Suprapubic skin (tissue), 4 donors: Measurements from ENCODE around the gene ATP6V0E1. TPM values are rescaled to one million over a fixed set of nuclear protein-coding genes. Genes with fewer than 3 reads are reported as not detected.

Experiments used
- DNase-seq, 2 donors: peaks; one replicate each; pipeline ENCODE4 v3.0.0-alpha.2; 2019; ENCODE audit warnings: low spot score in 2 of 2
- H3K27ac ChIP-seq: fragments of 200-600 bp; sonication (generic); one replicate; pipeline ENCODE4 v1.5.1; 2019
- H3K27me3 ChIP-seq: fragments of 200-600 bp; sonication (generic); one replicate; pipeline ENCODE4 v1.5.1; 2019
- H3K36me3 ChIP-seq: fragments of 200-600 bp; sonication (generic); one replicate; pipeline ENCODE4 v1.5.1; 2019
- H3K4me1 ChIP-seq: fragments of 200-600 bp; sonication (generic); one replicate; pipeline ENCODE4 v1.5.1; 2019
- H3K4me3 ChIP-seq: fragments of 200-600 bp; sonication (generic); one replicate; pipeline ENCODE4 v1.5.1; 2019; ENCODE audit warnings: mild to moderate bottlenecking
- H3K9me3 ChIP-seq: fragments of 200-600 bp; sonication (generic); one replicate; pipeline ENCODE4 v1.5.1; 2019
- EP300 ChIP-seq: sonication (generic); formaldehyde crosslinking; IDR thresholded peaks from one replicate; pipeline ENCODE4 v1.6.1; 2017; ENCODE audit warnings: antibody characterized with exemption
- POLR2A ChIP-seq, 2 donors: fragments of 450-650 bp; IDR thresholded peaks; one replicate each; pipeline ENCODE4 v1.6.1; 2017; ENCODE audit warnings: antibody characterized with exemption in 2 of 2, mild to moderate bottlenecking in 2 of 2, moderate library complexity in 2 of 2
- POLR2AphosphoS5 ChIP-seq, 3 donors: sonication (generic); formaldehyde crosslinking; IDR thresholded peaks; one replicate each; pipeline ENCODE4 v1.6.1; 2017; ENCODE audit warnings: antibody characterized with exemption in 3 of 3
- WGBS: methylation state at CpG from one replicate; pipeline ENCODE4 v1.1.5; 2018; 5-methylcytosine and 5-hydroxymethylcytosine counted together
- total RNA-seq, 4 donors: library from RNA; depleted of rRNA; stranded (reverse); fragments of >200 nt; gene quantifications; one replicate each; pipeline ENCODE4 v1.1.0, GENCODE V29; 2016
- TF ChIP-seq, protein P1 (sequence below), 2 donors: fragments of 200-600 bp in 1 of 2; fragments of 450-650 bp in 1 of 2; sonication (generic) in 1 of 2; IDR thresholded peaks; one replicate each; pipeline ENCODE4 v1.5.1; 2016 to 2019; ENCODE audit warnings: antibody characterized with exemption in 2 of 2, mild to moderate bottlenecking in 1 of 2, moderate library complexity in 1 of 2

Gene ATP6V0E1
- total RNA-seq, 4 donors from 2014 or later: 73.7 to 91.3 (median 82.1) TPM

DNA sequence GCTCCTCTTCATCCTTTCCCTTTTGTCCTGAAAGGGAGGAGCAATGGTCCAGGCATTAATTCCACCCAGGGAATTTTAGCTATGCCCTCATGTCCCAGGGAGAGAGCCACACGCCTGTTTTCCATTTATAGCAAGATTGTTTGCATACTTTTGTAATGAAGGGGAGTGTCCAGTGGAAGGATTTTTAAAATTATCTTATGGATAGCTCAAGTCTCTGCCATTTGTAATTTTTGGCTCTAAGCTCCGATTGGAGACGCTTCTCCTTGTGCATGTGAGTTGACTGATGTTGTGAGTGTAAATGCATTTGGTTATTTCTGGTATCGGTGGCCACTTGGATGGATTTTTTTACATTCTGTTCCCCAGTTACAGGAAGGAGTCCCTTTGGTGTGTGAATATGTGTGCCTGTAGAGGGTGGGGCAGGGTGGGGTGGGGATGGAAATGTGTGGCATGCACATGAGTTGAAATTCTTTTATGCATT is 31.5 kb upstream of the ATP6V0E1 start:
- DNase-seq: no peak
- Histone ChIP-seq H3K27ac (no peak overlapping the region), H3K4me3 (no peak overlapping the region), H3K36me3 (peaks cover 7% of the 10 kb centered on the region), H3K9me3 (no peaks in the 10 kb centered on the region), H3K4me1 (peaks cover 4% of the 10 kb centered on the region), H3K27me3 (no peaks in the 10 kb centered on the region)
- TF ChIP-seq POLR2AphosphoS5 (IDR thresholded peaks at IDR 0.05) (no peak), POLR2A (IDR thresholded peaks at IDR 0.05) (no peak), EP300 (no peak)
- TF ChIP-seq, protein P1, sequence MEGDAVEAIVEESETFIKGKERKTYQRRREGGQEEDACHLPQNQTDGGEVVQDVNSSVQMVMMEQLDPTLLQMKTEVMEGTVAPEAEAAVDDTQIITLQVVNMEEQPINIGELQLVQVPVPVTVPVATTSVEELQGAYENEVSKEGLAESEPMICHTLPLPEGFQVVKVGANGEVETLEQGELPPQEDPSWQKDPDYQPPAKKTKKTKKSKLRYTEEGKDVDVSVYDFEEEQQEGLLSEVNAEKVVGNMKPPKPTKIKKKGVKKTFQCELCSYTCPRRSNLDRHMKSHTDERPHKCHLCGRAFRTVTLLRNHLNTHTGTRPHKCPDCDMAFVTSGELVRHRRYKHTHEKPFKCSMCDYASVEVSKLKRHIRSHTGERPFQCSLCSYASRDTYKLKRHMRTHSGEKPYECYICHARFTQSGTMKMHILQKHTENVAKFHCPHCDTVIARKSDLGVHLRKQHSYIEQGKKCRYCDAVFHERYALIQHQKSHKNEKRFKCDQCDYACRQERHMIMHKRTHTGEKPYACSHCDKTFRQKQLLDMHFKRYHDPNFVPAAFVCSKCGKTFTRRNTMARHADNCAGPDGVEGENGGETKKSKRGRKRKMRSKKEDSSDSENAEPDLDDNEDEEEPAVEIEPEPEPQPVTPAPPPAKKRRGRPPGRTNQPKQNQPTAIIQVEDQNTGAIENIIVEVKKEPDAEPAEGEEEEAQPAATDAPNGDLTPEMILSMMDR (IDR thresholded peaks at IDR 0.05): no peak
- 77% methylated on average over 4 of the region's 4 CpGs for WGBS

DNA sequence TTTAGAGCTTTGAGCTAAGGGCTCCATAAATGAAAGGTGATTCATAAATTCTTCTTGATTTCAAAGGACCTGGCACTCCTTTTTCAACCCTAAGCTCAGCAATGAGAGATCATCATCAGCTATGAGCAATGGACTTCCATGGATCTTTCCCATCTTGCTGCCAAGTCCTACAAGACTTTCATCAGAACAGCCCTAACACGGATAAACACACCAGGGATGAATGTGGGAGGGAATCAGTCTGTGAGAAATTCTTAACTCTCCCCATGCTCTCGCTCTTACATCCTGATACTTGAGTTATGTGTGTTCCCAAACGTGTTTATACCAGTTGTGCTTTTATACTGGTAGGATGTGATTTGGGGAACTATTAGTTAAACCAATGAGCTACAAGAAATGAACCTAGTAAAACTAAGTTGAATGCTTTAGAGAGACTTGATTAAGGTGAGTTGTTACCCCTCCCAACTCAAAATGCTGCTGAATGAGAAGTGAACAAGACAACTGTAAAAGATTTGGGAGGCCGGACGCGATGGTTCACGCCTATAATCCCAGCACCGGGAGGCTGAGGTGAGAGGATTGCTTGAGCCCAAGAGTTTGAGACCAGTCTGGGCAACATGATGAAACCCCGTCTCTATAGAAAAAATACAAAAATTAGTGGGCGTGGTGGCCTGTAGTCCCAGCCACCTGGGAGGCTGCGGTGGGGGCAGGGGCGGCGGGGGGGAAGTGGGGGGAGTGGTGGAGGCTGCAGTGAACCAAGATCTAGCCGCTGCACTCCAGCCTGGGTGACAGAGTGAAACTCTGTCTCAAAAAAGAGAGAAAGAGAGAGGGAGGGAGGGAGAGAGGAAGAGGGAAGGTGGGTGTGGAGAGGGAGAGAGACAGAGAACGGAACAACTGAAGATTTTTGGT is 29.5 kb upstream of the ATP6V0E1 start:
- DNase-seq: no peak
- 65% methylated on average over 15 of the region's 15 CpGs for WGBS
- H3K9me3 ChIP-seq: no peaks in the 10 kb centered on the region
- no peak overlapping the region for H3K27ac ChIP-seq
- H3K27me3 ChIP-seq: no peaks in the 10 kb centered on the region
- peaks cover 7% of the 10 kb centered on the region for H3K36me3 ChIP-seq
- no peak overlapping the region for H3K4me3 ChIP-seq
- TF ChIP-seq POLR2AphosphoS5 (IDR thresholded peaks at IDR 0.05): no peak
- TF ChIP-seq, protein P1 (IDR thresholded peaks at IDR 0.05): no peak
- peaks cover 18% of the 10 kb centered on the region for H3K4me1 ChIP-seq

DNA sequence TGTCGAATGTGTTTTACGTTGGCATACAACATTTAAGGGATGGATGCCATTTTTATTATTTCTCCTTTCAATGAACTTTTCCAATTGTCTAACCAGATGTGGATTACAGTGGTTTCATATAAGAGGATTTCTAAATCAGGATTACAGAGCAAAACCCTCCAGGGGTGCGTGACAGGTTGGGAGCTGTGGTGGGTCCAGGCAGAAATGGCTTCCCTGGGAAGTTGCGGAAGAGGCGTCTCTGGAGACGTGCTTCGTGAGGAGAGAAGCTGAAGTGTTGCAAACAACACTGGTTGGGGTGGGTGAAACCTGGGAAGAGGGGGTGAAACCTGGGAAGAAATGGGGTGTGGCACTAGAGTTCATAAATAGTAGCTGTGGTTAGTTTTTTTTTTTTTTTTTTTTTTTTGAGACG is 28.8 kb upstream of the ATP6V0E1 start:
- Histone ChIP-seq H3K27ac (no peak overlapping the region), H3K27me3 (no peaks in the 10 kb centered on the region), H3K4me3 (no peak overlapping the region), H3K36me3 (peaks cover 7% of the 10 kb centered on the region), H3K4me1 (peaks cover 21% of the 10 kb centered on the region), H3K9me3 (no peaks in the 10 kb centered on the region)
- no peak for DNase-seq
- no peak for TF ChIP-seq POLR2AphosphoS5 (IDR thresholded peaks at IDR 0.05)
- TF ChIP-seq, protein P1 (IDR thresholded peaks at IDR 0.05): no peak
- TF ChIP-seq POLR2A (IDR thresholded peaks at IDR 0.05): no peak
- no peak for TF ChIP-seq EP300
- WGBS: 75% methylated on average over 8 of the region's 8 CpGs

DNA sequence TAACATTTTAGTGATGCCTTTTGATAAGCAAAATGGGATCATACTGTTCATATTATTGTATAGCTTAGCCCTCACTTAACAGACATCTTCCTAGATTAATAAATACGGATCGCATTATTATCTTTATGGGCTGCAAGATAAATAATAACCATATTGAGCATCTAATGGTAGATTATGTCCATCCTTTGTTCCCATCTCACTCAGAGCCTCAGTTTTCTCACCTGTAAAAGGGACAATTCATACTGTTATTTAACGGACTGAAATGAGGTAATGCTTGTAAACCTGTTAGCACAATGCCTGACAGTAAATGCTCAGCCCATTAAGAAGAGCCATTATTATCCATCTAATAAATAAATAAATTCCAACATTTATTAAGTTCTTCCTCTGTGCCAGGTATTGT is 27.3 kb upstream of the ATP6V0E1 start:
- no peaks in the 10 kb centered on the region for H3K27me3 ChIP-seq
- H3K36me3 ChIP-seq: peaks cover 6% of the 10 kb centered on the region
- H3K27ac ChIP-seq: no peak overlapping the region
- TF ChIP-seq, protein P1 (IDR thresholded peaks at IDR 0.05): no peak
- no peak for TF ChIP-seq POLR2AphosphoS5 (IDR thresholded peaks at IDR 0.05)
- TF ChIP-seq EP300: no peak
- no peak for TF ChIP-seq POLR2A (IDR thresholded peaks at IDR 0.05)
- 79% methylated on average over 3 of the region's 3 CpGs for WGBS
- no peak for DNase-seq
- H3K4me3 ChIP-seq: no peak overlapping the region
- no peaks in the 10 kb centered on the region for H3K9me3 ChIP-seq
- peaks cover 34% of the 10 kb centered on the region for H3K4me1 ChIP-seq

DNA sequence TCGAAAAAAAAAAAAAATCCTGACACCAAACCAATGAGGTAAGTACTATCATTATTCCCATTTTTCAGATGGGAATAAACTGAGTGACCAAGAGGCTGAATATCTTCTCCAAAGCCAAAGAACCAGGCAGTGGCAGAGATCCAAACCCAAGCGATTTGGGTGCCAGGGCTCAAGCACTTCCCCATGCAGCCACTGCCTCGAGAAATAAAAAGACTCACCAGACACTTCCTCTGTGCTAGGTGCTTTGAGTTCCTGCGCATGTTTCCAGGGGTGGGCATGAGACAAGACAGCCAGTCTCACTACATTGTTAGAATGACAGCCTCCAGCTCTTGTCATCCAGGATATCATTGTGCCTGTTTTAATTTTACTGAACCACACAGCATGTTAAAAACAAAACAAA is 26.6 kb upstream of the ATP6V0E1 start:
- Histone ChIP-seq H3K4me1 (peaks cover 34% of the 10 kb centered on the region), H3K4me3 (no peak overlapping the region), H3K27ac (no peak overlapping the region), H3K27me3 (no peaks in the 10 kb centered on the region), H3K9me3 (no peaks in the 10 kb centered on the region), H3K36me3 (peaks cover 5% of the 10 kb centered on the region)
- 65% methylated on average over 4 of the region's 4 CpGs for WGBS
- DNase-seq: no peak
- TF ChIP-seq, protein P1 (IDR thresholded peaks at IDR 0.05): no peak
- TF ChIP-seq POLR2AphosphoS5 (IDR thresholded peaks at IDR 0.05): no peak
- TF ChIP-seq EP300: no peak
